ENCODE results near the gene WBP2. TPM values are rescaled to one million over a fixed set of nuclear protein-coding genes. Genes with fewer than 3 reads are reported as not detected.

WBP2 gene
- total and polyA plus RNA-seq, 7 experiments from 2014 or later = 84.8 to 159 (median 99.4) TPM

DNA sequence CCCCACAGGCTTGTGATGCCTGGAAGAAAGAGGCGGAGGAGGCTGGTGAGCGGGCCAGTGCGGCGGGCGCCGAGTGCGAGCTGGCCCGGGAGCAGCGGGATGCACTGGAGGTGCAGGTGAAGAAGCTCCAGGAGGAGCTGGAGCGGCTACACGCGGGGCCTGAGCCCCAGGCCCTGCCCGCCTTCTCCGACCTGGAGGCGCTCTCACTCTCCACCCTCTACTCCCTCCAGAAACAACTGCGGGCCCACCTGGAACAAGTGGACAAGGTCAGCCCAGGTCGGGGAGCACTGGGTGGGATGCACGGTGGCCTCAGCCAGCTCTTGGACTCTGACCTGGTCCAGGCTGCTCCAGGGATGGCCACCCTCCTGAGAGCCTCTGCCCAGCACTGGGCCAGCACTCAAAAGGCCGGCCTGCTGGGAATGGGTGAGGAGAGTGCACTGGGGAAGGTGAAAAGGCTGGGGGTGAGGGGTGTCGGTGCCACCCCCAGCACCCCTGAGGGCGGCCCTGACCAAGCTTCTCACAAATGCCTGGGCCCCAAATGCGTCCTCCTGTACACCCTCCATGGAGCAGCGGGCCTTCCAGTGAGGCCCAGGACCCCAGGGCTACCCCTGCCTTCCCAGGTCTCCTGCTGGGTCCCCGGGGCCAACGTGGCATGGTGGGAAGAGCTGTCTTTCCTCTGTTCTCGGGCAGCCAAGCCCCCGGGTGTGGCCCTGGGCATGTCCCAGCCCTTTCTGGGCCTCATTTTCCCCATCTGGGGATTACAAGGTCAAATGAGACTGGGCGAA is 31.7 kb downstream of the WBP2 start:
- CTCF ChIA-PET = interaction anchor here (0.6 to 1.0 kb wide), 2 partner anchors 70 to 140 kb away, joined by 3 to 6 read pairs; no protein-coding TSS in a partner anchor
- Histone ChIP-seq H3K27ac (ENCODE audit: low read depth, low read length) (peak overlapping the region; percentile 67), H3K4me1 (ENCODE audit: control insufficient read depth in 2 of 2, insufficient read depth in 2 of 2, low read length in 2 of 2) (peaks cover 11 to 15% of the 10 kb centered on the region in 2 donors), H3K4me3 (ENCODE audit: low read length) (no peak overlapping the region), H3K27me3 (ENCODE audit: control insufficient read depth in 2 of 2, insufficient read depth in 2 of 2, low read length in 2 of 2) (no peaks in the 10 kb centered on the region), H3K36me3 (ENCODE audit: control insufficient read depth in 2 of 3, insufficient read depth in 3 of 3, low read length in 3 of 3) (peaks cover 0 to 89% (median 3%) of the 10 kb centered on the region in 3 experiments), H3K9me3 (ENCODE audit: control insufficient read depth in 2 of 3, low read length in 3 of 3) (no peaks in the 10 kb centered on the region)
- POLR2A ChIA-PET = interaction anchor here (1.1 to 8.6 kb wide), 9 partner anchors 18 to 70 kb away, joined by 3 to 77 read pairs (median 5); partner anchors contain the start of genes UNC13D, UNK and WBP2
- DNase-seq (no peak), ATAC-seq (no peak)
- Mint-ChIP-seq H3K4me1 (peaks cover 17 to 31% (median 23%) of the 10 kb centered on the region in 7 donors), H3K36me3 (peaks cover 4 to 16% (median 6%) of the 10 kb centered on the region in 5 donors), H3K27me3 (no peaks in the 10 kb centered on the region), H3K9me3 (no peaks in the 10 kb centered on the region), H3K27ac (peak overlapping the region in 1 of 9 donors; percentile 14), H3K4me3 (no peak overlapping the region)
- intact Hi-C loops (cut with micrococcal nuclease) = no loop called here

DNA sequence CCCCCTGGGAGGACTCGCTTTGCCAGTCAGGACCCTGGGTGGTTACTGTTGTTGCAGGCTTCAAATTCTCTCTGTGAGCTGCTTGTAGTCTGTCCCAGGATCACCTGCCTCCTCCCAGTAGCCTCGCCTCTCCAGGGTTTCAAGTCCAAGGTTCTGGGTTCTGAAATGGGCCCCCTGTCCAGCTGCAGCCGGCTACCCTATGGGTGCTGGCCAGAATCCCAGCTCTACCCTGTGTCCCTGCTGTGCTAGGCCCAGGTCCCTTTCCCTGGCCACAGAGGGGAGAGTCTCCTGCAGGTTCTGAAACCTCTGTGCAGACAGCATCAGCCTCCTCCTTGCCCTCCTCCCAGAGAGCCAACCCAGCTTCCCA is 32.4 kb downstream of the WBP2 start:
- Histone ChIP-seq H3K4me3 (ENCODE audit: low read length) (no peak overlapping the region), H3K27me3 (ENCODE audit: control insufficient read depth in 2 of 2, insufficient read depth in 2 of 2, low read length in 2 of 2) (no peaks in the 10 kb centered on the region), H3K9me3 (ENCODE audit: control insufficient read depth in 2 of 3, low read length in 3 of 3) (no peaks in the 10 kb centered on the region), H3K27ac (ENCODE audit: low read depth, low read length) (peak overlapping the region; percentile 67), H3K4me1 (ENCODE audit: control insufficient read depth in 2 of 2, insufficient read depth in 2 of 2, low read length in 2 of 2) (peaks cover 10 to 15% of the 10 kb centered on the region in 2 donors), H3K36me3 (ENCODE audit: control insufficient read depth in 2 of 3, insufficient read depth in 3 of 3, low read length in 3 of 3) (peaks cover 0 to 89% (median 3%) of the 10 kb centered on the region in 3 experiments)
- no peaks in the 10 kb centered on the region for H3K27me3 Mint-ChIP-seq
- ChIA-PET CTCF (interaction anchor here (0.8 to 1.0 kb wide), 2 partner anchors 42 to 69 kb away, joined by 3 to 4 read pairs; no protein-coding TSS in a partner anchor), POLR2A (interaction anchor here (0.8 to 8.6 kb wide), 12 partner anchors 17 to 73 kb away, joined by 3 to 77 read pairs (median 4); partner anchors contain the start of genes GALK1, UNK and WBP2)
- ATAC-seq = no peak
- no peaks in the 10 kb centered on the region for H3K9me3 Mint-ChIP-seq
- intact Hi-C loops (cut with micrococcal nuclease) = no loop called here
- H3K4me3 Mint-ChIP-seq = peak overlapping the region in 1 of 10 donors; percentile 62
- peaks cover 4 to 17% (median 6%) of the 10 kb centered on the region in 5 donors for H3K36me3 Mint-ChIP-seq
- H3K27ac Mint-ChIP-seq = peak overlapping the region in 3 of 9 donors; percentile 9 to 62 (median 12)
- H3K4me1 Mint-ChIP-seq = peaks cover 17 to 25% (median 18%) of the 10 kb centered on the region in 7 donors
- no peak for DNase-seq

DNA sequence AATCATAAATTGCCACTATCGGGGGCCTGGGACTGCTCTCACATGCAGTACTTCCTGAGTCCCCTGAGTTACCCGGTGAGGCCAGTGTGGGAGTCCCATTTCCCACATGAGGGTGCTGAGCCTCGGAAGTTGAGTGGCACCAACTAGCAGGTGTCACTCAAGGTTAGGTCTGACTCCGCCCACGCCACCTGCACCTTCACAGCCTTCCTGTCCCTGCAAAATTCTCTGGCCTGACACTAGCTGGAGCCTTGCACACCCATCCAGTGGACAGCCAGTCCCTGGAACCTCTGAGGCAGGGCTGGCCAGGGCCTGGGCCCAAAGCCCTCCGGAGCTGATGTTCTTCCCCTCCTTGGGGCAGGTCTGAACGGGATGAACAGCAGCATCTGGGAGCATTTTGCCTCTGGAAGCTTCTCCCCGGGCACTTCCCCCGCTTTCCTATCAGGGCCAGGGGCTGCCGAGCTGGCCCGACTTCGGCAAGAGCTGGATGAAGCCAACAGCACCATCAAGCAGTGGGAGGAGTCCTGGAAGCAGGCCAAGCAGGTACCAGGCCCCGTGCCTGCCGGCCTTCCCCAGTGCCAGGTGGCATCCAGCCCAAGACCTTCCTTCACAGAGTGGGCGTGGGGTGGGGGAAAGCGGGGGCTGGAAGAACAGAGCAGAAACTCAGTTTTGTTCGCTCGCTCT is 32.9 kb downstream of the WBP2 start:
- Mint-ChIP-seq H3K27me3 (no peaks in the 10 kb centered on the region), H3K36me3 (peaks cover 4 to 17% (median 6%) of the 10 kb centered on the region in 5 donors), H3K4me1 (peaks cover 17 to 25% (median 18%) of the 10 kb centered on the region in 7 donors), H3K9me3 (no peaks in the 10 kb centered on the region), H3K27ac (peak overlapping the region; percentile 69 to 93 (median 89)), H3K4me3 (peak overlapping the region in 8 of 10 donors; percentile 12 to 62 (median 50))
- Histone ChIP-seq H3K36me3 (ENCODE audit: control insufficient read depth in 2 of 3, insufficient read depth in 3 of 3, low read length in 3 of 3) (peaks cover 0 to 89% (median 3%) of the 10 kb centered on the region in 3 experiments), H3K4me3 (ENCODE audit: low read length) (no peak overlapping the region), H3K4me1 (ENCODE audit: control insufficient read depth in 2 of 2, insufficient read depth in 2 of 2, low read length in 2 of 2) (peaks cover 10 to 15% of the 10 kb centered on the region in 2 donors), H3K27me3 (ENCODE audit: control insufficient read depth in 2 of 2, insufficient read depth in 2 of 2, low read length in 2 of 2) (no peaks in the 10 kb centered on the region), H3K9me3 (ENCODE audit: control insufficient read depth in 2 of 3, low read length in 3 of 3) (no peaks in the 10 kb centered on the region), H3K27ac (ENCODE audit: low read depth, low read length) (peak overlapping the region; percentile 67)
- ChIA-PET CTCF (interaction anchor here (0.8 kb wide), 2 partner anchors 39 to 42 kb away, joined by 3 to 4 read pairs; no protein-coding TSS in a partner anchor), POLR2A (interaction anchor here (0.8 to 8.6 kb wide), 9 partner anchors 28 to 74 kb away, joined by 3 to 77 read pairs (median 3); partner anchors contain the start of genes GALK1, UNK and WBP2)
- intact Hi-C loops (cut with micrococcal nuclease) = no loop called here
- ATAC-seq (peak; percentile 69), DNase-seq (peak in 7 of 9 donors; percentile 26 to 49 (median 46))

DNA sequence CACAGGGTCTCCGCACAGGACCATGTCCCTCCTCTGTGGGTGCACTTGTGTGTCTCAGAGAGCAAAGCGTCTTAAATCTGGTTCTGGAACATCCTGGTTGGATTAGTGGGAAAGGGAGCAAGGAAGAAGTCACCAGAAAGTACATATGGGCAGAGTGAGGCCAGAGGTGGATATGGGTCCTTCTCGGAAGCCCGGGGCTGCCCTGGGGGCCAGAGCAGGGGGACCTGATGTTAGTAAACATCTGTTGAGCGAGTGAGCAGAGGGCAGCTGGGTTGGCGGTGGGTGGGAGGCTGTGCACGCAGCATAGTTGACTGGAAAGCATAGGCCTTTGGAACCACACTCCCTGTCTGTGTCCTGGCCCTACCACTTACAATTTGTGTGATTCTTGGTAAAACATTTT is 33.6 kb downstream of the WBP2 start:
- intact Hi-C loops (cut with micrococcal nuclease) = no loop called here
- Mint-ChIP-seq H3K4me3 (peak overlapping the region in 6 of 10 donors; percentile 0 to 52 (median 46)), H3K9me3 (no peaks in the 10 kb centered on the region), H3K27ac (peak overlapping the region; percentile 70 to 93 (median 89)), H3K36me3 (peaks cover 4 to 17% (median 6%) of the 10 kb centered on the region in 5 donors), H3K27me3 (no peaks in the 10 kb centered on the region), H3K4me1 (peaks cover 16 to 21% (median 18%) of the 10 kb centered on the region in 7 donors)
- Histone ChIP-seq H3K27ac (ENCODE audit: low read depth, low read length) (peak overlapping the region; percentile 67), H3K9me3 (ENCODE audit: control insufficient read depth in 2 of 3, low read length in 3 of 3) (no peaks in the 10 kb centered on the region), H3K4me3 (ENCODE audit: low read length) (no peak overlapping the region), H3K27me3 (ENCODE audit: control insufficient read depth in 2 of 2, insufficient read depth in 2 of 2, low read length in 2 of 2) (no peaks in the 10 kb centered on the region), H3K36me3 (ENCODE audit: control insufficient read depth in 2 of 3, insufficient read depth in 3 of 3, low read length in 3 of 3) (peaks cover 0 to 89% (median 3%) of the 10 kb centered on the region in 3 experiments), H3K4me1 (ENCODE audit: control insufficient read depth in 2 of 2, insufficient read depth in 2 of 2, low read length in 2 of 2) (peaks cover 10 to 15% of the 10 kb centered on the region in 2 donors)
- POLR2A ChIA-PET = interaction anchor here (0.9 to 8.6 kb wide), 8 partner anchors 22 to 75 kb away, joined by 3 to 77 read pairs (median 3); partner anchors contain the start of genes GALK1, UNK and WBP2
- CTCF ChIA-PET = interaction anchor here (0.6 kb wide), 1 partner anchor 543 kb away, joined by 3 read pairs; no protein-coding TSS in a partner anchor
- ATAC-seq (no peak), DNase-seq (no peak)

DNA sequence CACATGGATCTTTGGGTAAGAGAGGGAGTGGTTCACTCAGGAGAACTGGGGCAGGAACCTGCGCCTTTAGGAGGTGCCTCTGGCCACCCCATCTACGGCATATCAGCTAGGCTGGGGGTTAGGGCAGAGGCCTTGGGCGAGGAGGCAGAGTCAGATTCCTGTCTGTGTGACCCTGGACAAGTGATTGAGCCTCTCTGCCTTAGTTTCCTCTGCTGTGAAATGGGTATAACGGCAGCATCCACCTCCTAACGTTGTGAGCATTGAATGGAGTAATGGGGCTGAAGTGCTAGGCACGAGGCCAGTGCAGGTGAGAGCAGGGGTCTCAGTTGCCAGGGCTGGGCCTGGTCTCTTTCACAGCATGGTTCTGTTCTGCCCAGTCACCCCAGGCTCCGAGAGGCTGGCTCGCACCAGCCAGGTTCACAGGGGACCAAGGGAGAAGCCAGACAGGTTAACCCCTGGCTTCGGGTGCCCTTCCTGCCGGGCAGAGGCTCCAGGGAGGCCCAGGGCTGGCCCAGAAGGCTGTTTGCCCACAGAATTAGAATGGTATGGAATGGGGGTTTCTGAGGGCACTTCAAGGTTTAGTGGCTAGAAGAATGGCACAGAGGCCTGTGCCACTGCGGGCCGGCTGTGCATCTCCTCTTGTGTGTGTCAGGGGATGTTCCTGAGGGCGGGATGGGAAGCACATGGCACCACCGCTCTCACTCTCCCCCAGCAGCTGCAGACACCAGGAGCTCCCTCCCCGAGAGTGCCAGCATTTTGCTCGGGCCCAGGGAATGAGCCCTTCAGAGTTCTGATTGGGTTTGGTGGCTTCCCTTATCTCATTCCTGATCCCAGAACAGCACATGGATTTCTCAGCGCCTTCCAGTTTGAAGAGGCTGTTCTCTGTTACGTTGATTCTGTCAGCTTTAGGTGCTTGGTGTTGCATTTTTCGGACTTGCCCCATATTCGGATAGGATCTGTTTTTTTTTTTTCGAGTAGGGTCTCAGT is 34.7 kb downstream of the WBP2 start:
- no peak overlapping the region for H3K27ac ChIP-seq (ENCODE audit: low read depth, low read length)
- peak overlapping the region in 7 of 9 donors; percentile 36 to 92 (median 88) for H3K27ac Mint-ChIP-seq
- H3K27me3 Mint-ChIP-seq = no peaks in the 10 kb centered on the region
- H3K9me3 ChIP-seq (ENCODE audit: control insufficient read depth in 2 of 3, low read length in 3 of 3) = no peaks in the 10 kb centered on the region
- H3K36me3 Mint-ChIP-seq = peaks cover 4 to 17% (median 6%) of the 10 kb centered on the region in 5 donors
- DNase-seq (no peak), ATAC-seq (no peak)
- no peaks in the 10 kb centered on the region for H3K9me3 Mint-ChIP-seq
- peaks cover 16 to 21% (median 18%) of the 10 kb centered on the region in 7 donors for H3K4me1 Mint-ChIP-seq
- intact Hi-C loops (cut with micrococcal nuclease) = no loop called here
- no peak overlapping the region for H3K4me3 Mint-ChIP-seq
- ChIA-PET POLR2A (interaction anchor here (0.6 to 8.6 kb wide), 7 partner anchors 23 to 234 kb away, joined by 3 to 77 read pairs (median 6); partner anchors contain the start of genes UNK and WBP2), CTCF (no interaction called here)
- no peak overlapping the region for H3K4me3 ChIP-seq (ENCODE audit: low read length)
- H3K36me3 ChIP-seq (ENCODE audit: control insufficient read depth in 2 of 3, insufficient read depth in 3 of 3, low read length in 3 of 3) = peaks cover 0 to 91% (median 3%) of the 10 kb centered on the region in 3 experiments
- peaks cover 10 to 15% of the 10 kb centered on the region in 2 donors for H3K4me1 ChIP-seq (ENCODE audit: control insufficient read depth in 2 of 2, insufficient read depth in 2 of 2, low read length in 2 of 2)
- H3K27me3 ChIP-seq (ENCODE audit: control insufficient read depth in 2 of 2, insufficient read depth in 2 of 2, low read length in 2 of 2) = no peaks in the 10 kb centered on the region

All from naive thymus-derived CD4-positive, alpha-beta T cell (primary cell).